GM23248 (cell line): ENCODE data around the gene SMIM35. TPM values are rescaled to one million over a fixed set of nuclear protein-coding genes. Genes with fewer than 3 reads are reported as not detected.
A peak's percentile ranks its signal among the peaks of the same experiment; 100 is the strongest.

Experiments used
- DNase-seq: peaks from one replicate; pipeline ENCODE4 v3.0.0-alpha.2; 2015
- H2AFZ ChIP-seq: fragments of 200-600 bp; sonication (generic); 2 replicates; pipeline ENCODE4 v1.6.1; 2016; ENCODE audit warnings: antibody characterized with exemption
- H3F3A ChIP-seq: fragments of 200-600 bp; sonication (generic); 2 replicates; pipeline ENCODE4 v1.6.1; 2016; ENCODE audit warnings: mild to moderate bottlenecking, antibody characterized with exemption, mixed run types; ENCODE audit not compliant: insufficient read depth
- H3K27ac ChIP-seq: fragments of 200-600 bp; sonication (generic); 2 replicates; pipeline ENCODE4 v1.5.1; 2016; ENCODE audit warnings: mild to moderate bottlenecking
- H3K27me3 ChIP-seq: fragments of 200-600 bp; sonication (generic); replicated peaks from 2 replicates; pipeline ENCODE4 v1.6.1; 2016; ENCODE audit warnings: mild to moderate bottlenecking; ENCODE audit not compliant: insufficient read depth
- H3K36me3 ChIP-seq: fragments of 200-600 bp; sonication (generic); 2 replicates; pipeline ENCODE4 v1.6.1; 2016; ENCODE audit warnings: low read depth, mild to moderate bottlenecking
- H3K4me1 ChIP-seq: fragments of 200-600 bp; sonication (generic); 2 replicates; pipeline ENCODE4 v1.6.1; 2016; ENCODE audit warnings: mild to moderate bottlenecking; ENCODE audit not compliant: insufficient read depth
- H3K4me2 ChIP-seq: fragments of 200-600 bp; sonication (generic); one replicate; pipeline ENCODE4 v1.6.1; 2016; ENCODE audit warnings: mild to moderate bottlenecking; ENCODE audit not compliant: unreplicated experiment
- H3K4me3 ChIP-seq: fragments of 200-600 bp; sonication (generic); 2 replicates; pipeline ENCODE4 v1.5.1; 2016; ENCODE audit warnings: mild to moderate bottlenecking
- H3K79me2 ChIP-seq: fragments of 200-600 bp; sonication (generic); 2 replicates; pipeline ENCODE4 v1.6.1; 2016; ENCODE audit warnings: mild to moderate bottlenecking; ENCODE audit not compliant: insufficient read depth
- H3K9ac ChIP-seq: fragments of 200-600 bp; sonication (generic); 2 replicates; pipeline ENCODE4 v1.6.1; 2016; ENCODE audit warnings: mild to moderate bottlenecking
- H3K9me2 ChIP-seq: fragments of 200-600 bp; sonication (generic); 2 replicates; pipeline ENCODE4 v1.6.1; 2016; ENCODE audit warnings: mixed run types, mild to moderate bottlenecking, moderate library complexity; ENCODE audit not compliant: insufficient read depth
- H3K9me3 ChIP-seq: fragments of 200-600 bp; sonication (generic); one replicate; pipeline ENCODE4 v1.6.1; 2017; ENCODE audit warnings: low read depth
- H4K20me1 ChIP-seq: fragments of 200-600 bp; sonication (generic); 2 replicates; pipeline ENCODE4 v1.6.0; 2016; ENCODE audit not compliant: insufficient read depth
- EZH2 ChIP-seq: fragments of 200-600 bp; sonication (generic); IDR thresholded peaks from 2 replicates; pipeline ENCODE4 v1.6.1; 2018; ENCODE audit warnings: antibody characterized with exemption, mild to moderate bottlenecking; ENCODE audit not compliant: insufficient read depth, poor library complexity, severe bottlenecking
- EZH2phosphoT487 ChIP-seq: fragments of 200-600 bp; sonication (generic); IDR thresholded peaks from 2 replicates; pipeline ENCODE4 v1.6.1; 2018; ENCODE audit warnings: antibody characterized with exemption, moderate library complexity, mild to moderate bottlenecking, low read depth; ENCODE audit not compliant: insufficient read depth
- WGBS, 2 experiments: methylation state at CpG; one replicate each; pipeline ENCODE4 v1.1.6; 2015 to 2017; ENCODE audit warnings: low lambda C conversion rate in 2 of 2, low coverage in 1 of 2; ENCODE audit errors: missing lambda C conversion rate in 2 of 2; 5-methylcytosine and 5-hydroxymethylcytosine counted together
- in situ Hi-C: fragments of 300-500 bp; cut with MboI; formaldehyde crosslinking; loops from 2 replicates; pipeline ENCODE4 v1.15.0; 2020
- polyA plus RNA-seq: library from polyadenylated mRNA; unstranded; fragments of >200 nt; fragmentation: Nextera tagmentation; extraction: Ambion mirVana; gene quantifications from 2 replicates; pipeline ENCODE4 v1.2.1, GENCODE V29; 2016
- total RNA-seq: library from RNA; depleted of rRNA; stranded (reverse); fragments of >200 nt; shearing (Covaris generic); gene quantifications from 2 replicates; pipeline ENCODE4 v1.2.3, GENCODE V29; 2014

The SMIM35 gene
- total and polyA plus RNA-seq, 2 experiments from 2014 or later = not detected

- no peak overlapping the region for H2AFZ ChIP-seq
- H3K27ac ChIP-seq = no peak overlapping the region
- H3K4me1 ChIP-seq = no peaks in the 10 kb centered on the region
- in situ Hi-C loops = no loop called here
- no peaks in the 10 kb centered on the region for H3K79me2 ChIP-seq
- no peak overlapping the region for H3K4me2 ChIP-seq
- no peaks in the 10 kb centered on the region for H3K9me2 ChIP-seq
- H3F3A ChIP-seq = no peaks in the 10 kb centered on the region
- no peaks in the 10 kb centered on the region for H3K36me3 ChIP-seq
- DNase-seq = no peak
- no peak overlapping the region for H3K4me3 ChIP-seq
- H3K9ac ChIP-seq = no peak overlapping the region
- TF ChIP-seq EZH2 (no peak), EZH2phosphoT487 (no peak)
- WGBS, 2 experiments = 29 to 42% methylated on average over 4 of the region's 4 CpGs
- H4K20me1 ChIP-seq = no peaks in the 10 kb centered on the region
- H3K9me3 ChIP-seq = no peaks in the 10 kb centered on the region
- H3K27me3 ChIP-seq = no peaks in the 10 kb centered on the region
Measured at GRCh38 chr11:118088531-118088930, 1.8 kb upstream of the SMIM35 start.

- Histone ChIP-seq H4K20me1 (no peaks in the 10 kb centered on the region), H3K27ac (no peak overlapping the region), H3K36me3 (no peaks in the 10 kb centered on the region), H3K27me3 (no peaks in the 10 kb centered on the region; the same call in 1 of the 2 replicates), H3K9ac (no peak overlapping the region), H3K9me3 (no peaks in the 10 kb centered on the region), H3K4me1 (no peaks in the 10 kb centered on the region), H2AFZ (no peak overlapping the region), H3K79me2 (no peaks in the 10 kb centered on the region), H3K9me2 (no peaks in the 10 kb centered on the region), H3F3A (no peaks in the 10 kb centered on the region), H3K4me3 (no peak overlapping the region), H3K4me2 (no peak overlapping the region)
- no peak for DNase-seq
- 33 to 36% methylated on average over 6 of the region's 6 CpGs for WGBS, 2 experiments
- in situ Hi-C loops = no loop called here
- TF ChIP-seq EZH2 (no peak), EZH2phosphoT487 (no peak)
Measured at GRCh38 chr11:118087931-118088330, 1.2 kb upstream of the SMIM35 start.

GRCh38 chr11:118084656-118085055 is 2.1 kb downstream of the SMIM35 start:
- Histone ChIP-seq H3K27me3 (no peaks in the 10 kb centered on the region; the same call in 1 of the 2 replicates), H2AFZ (no peak overlapping the region), H3K36me3 (no peaks in the 10 kb centered on the region), H3F3A (no peaks in the 10 kb centered on the region), H3K27ac (no peak overlapping the region), H4K20me1 (no peaks in the 10 kb centered on the region), H3K9me3 (no peaks in the 10 kb centered on the region), H3K9me2 (no peaks in the 10 kb centered on the region), H3K9ac (no peak overlapping the region), H3K4me2 (no peak overlapping the region), H3K4me3 (no peak overlapping the region), H3K79me2 (no peaks in the 10 kb centered on the region), H3K4me1 (no peaks in the 10 kb centered on the region)
- no peak for TF ChIP-seq EZH2
- no peak for TF ChIP-seq EZH2phosphoT487
- in situ Hi-C loops = no loop called here
- DNase-seq = no peak

GRCh38 chr11:118084247-118084646 is 2.5 kb downstream of the SMIM35 start:
- Histone ChIP-seq H3K4me2 (no peak overlapping the region), H3K79me2 (no peaks in the 10 kb centered on the region), H3K27me3 (no peaks in the 10 kb centered on the region; the same call in 1 of the 2 replicates), H3F3A (no peaks in the 10 kb centered on the region), H3K9me3 (no peaks in the 10 kb centered on the region), H3K4me3 (no peak overlapping the region), H3K27ac (no peak overlapping the region), H2AFZ (no peak overlapping the region), H3K36me3 (no peaks in the 10 kb centered on the region), H3K4me1 (no peaks in the 10 kb centered on the region), H3K9ac (no peak overlapping the region), H4K20me1 (no peaks in the 10 kb centered on the region), H3K9me2 (no peaks in the 10 kb centered on the region)
- 16 to 18% methylated on average over 4 of the region's 4 CpGs for WGBS, 2 experiments
- TF ChIP-seq EZH2 (no peak), EZH2phosphoT487 (no peak)
- in situ Hi-C loops = no loop called here
- peak; percentile 47 for DNase-seq
